Ovary (tissue), 3 donors: ENCODE results near the gene SORCS2.

Experiments
- EP300 ChIP-seq: sonication (generic); formaldehyde crosslinking; IDR thresholded peaks from one replicate; pipeline ENCODE4 v1.6.1; 2017; ENCODE audit warnings: antibody characterized with exemption
- POLR2A ChIP-seq: fragments of 450-650 bp; IDR thresholded peaks from one replicate; pipeline ENCODE4 v1.6.1; 2017; ENCODE audit warnings: antibody characterized with exemption, mild to moderate bottlenecking, moderate library complexity
- TF ChIP-seq, protein P1 (sequence below), 3 donors: fragments of 450-650 bp in 2 of 3; fragments of 200-600 bp in 1 of 3; IDR thresholded peaks; one replicate each; pipeline versions ENCODE4 v1.5.1 to v1.8.0; 2016 to 2022; ENCODE audit warnings: antibody characterized with exemption in 3 of 3, mild to moderate bottlenecking in 1 of 3
- donor health status: DM: no; HTN: no; CAD: no.

DNA sequence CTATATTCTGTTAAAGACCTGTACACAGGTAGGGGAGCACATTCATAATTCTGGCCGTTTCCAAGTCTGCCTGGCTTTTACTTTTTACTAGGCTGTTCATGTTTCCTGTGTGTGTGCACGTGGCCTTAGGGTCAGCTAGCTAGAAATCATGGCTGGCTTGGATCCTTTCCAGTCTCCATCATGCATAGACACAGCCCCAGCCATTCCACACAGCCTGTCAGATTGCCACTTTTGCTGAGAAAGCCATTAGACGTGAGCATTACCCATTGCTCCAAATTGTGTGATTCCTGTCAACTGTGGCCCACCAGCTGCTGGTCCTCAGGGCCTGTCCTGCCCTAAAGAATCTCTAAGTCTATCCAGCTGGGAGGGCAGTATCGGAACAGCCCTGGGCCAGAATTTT, 11.4 kb upstream of the SORCS2 start:
- no peak for TF ChIP-seq POLR2A
- TF ChIP-seq, protein P1, sequence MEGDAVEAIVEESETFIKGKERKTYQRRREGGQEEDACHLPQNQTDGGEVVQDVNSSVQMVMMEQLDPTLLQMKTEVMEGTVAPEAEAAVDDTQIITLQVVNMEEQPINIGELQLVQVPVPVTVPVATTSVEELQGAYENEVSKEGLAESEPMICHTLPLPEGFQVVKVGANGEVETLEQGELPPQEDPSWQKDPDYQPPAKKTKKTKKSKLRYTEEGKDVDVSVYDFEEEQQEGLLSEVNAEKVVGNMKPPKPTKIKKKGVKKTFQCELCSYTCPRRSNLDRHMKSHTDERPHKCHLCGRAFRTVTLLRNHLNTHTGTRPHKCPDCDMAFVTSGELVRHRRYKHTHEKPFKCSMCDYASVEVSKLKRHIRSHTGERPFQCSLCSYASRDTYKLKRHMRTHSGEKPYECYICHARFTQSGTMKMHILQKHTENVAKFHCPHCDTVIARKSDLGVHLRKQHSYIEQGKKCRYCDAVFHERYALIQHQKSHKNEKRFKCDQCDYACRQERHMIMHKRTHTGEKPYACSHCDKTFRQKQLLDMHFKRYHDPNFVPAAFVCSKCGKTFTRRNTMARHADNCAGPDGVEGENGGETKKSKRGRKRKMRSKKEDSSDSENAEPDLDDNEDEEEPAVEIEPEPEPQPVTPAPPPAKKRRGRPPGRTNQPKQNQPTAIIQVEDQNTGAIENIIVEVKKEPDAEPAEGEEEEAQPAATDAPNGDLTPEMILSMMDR (IDR thresholded peaks at IDR 0.05), result no peak
- TF ChIP-seq EP300, result no peak
